ENCODE measurements around the gene DCAF12L2. TPM values are rescaled to one million over a fixed set of nuclear protein-coding genes. Genes with fewer than 3 reads are reported as not detected.
"Not testable (repeated sequence)": the region's sequence is repeated elsewhere in the genome, so short reads cannot be mapped to it uniquely, and the experiment has no call there.

Gene DCAF12L2
- 2.5 TPM for polyA plus RNA-seq (2013, experiment 1 of 4)
- polyA plus RNA-seq (2013, experiment 2 of 4) = 2.3 TPM
- polyA plus RNA-seq (2013, experiment 3 of 4) = 2.8 TPM
- polyA plus RNA-seq (2013, experiment 4 of 4) = 2.7 TPM

DNA sequence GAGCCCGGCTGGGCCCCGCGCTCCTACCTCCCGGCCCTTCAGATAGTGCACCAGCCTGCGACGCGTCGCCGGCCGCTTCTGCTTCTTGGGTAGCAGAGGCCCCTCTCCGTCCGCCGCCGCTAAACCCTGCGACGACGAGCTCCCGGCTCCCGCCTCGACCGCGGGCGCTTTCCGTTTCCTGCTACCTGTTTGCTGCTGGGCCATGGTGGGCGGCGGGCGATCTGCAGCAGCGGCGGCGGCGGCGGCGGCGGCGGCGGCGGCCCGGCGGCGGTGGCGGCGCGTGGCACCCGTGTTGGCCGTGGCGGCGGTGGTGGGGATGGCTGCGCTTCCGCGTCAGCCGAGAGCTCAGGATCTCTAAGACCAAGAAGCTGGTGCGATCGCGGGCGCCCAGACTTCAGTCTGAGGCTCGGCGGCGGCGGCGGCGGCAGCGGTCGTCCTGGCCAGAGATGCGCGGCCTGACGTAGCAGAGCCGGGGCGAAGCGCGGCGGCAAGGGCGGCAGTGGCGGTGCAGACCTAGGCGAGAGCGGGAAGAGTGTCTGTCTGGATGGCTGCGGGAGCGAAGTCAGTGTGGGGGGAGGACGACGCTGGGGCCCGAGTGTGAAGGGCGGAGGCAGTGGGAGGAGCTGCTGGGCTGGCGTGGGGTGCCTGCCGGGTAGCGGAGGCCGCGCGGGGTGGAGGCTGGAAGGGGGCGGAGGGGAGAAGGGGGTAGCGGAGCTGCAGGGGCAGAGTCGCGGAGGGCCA is at the start of gene DCAF12L2:
Gene DCAF12L2, minus strand, starts transcription at position 569 of the 741 bp plus-strand sequence. Its CDS starts 365 bp downstream, at position 204.
- Histone ChIP-seq H3K27ac (ENCODE audit: insufficient read depth, low read depth, low read length, poor library complexity, severe bottlenecking) (no peak within 1 kb of the TSS), H3K4me1 (ENCODE audit: control insufficient read depth, insufficient read depth, low read length) (no peaks in the 10 kb centered on the region), H3K36me3 (ENCODE audit: control insufficient read depth, insufficient read depth, low read length) (no peaks in the 10 kb centered on the region), H3K9me3 (ENCODE audit: control insufficient read depth, low read length) (no peaks in the 10 kb centered on the region), H3K4me3 (ENCODE audit: insufficient read depth, low read depth, low read length) (peak within 1 kb of the TSS; percentile 33), H3K27me3 (ENCODE audit: control insufficient read depth, insufficient read depth, low read length, poor library complexity, severe bottlenecking) (peaks cover 14% of the 10 kb centered on the region)
- WGBS, 2 experiments = 2 to 4% methylated on average over 88 to 90 of the region's 91 CpGs

DNA sequence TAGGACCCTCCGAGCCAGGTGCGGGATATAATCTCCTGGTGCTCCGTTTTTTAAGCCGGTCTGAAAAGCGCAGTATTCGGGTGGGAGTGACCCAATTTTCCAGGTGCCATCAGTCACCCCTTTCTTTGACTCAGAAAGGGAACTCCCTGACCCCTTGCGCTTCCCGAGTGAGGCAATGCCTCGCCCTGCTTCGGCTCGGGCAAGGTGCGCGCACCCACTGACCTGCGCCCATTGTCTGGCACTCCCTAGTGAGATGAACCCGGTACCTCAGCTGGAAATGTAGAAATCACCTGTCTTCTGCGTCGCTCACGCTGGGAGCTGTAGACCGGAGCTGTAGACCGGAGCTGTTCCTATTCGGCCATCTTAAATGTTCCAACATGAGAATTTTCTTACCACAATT is 24.8 kb upstream of the DCAF12L2 start:
- H3K27ac ChIP-seq (ENCODE audit: insufficient read depth, low read depth, low read length, poor library complexity, severe bottlenecking); H3K4me1 ChIP-seq (ENCODE audit: control insufficient read depth, insufficient read depth, low read length); H3K9me3 ChIP-seq (ENCODE audit: control insufficient read depth, low read length); H3K36me3 ChIP-seq (ENCODE audit: control insufficient read depth, insufficient read depth, low read length); H3K27me3 ChIP-seq (ENCODE audit: control insufficient read depth, insufficient read depth, low read length, poor library complexity, severe bottlenecking); H3K4me3 ChIP-seq (ENCODE audit: insufficient read depth, low read depth, low read length): not testable (repeated sequence)
- 94 to 99% methylated on average over 20 to 21 of the region's 21 CpGs for WGBS, 2 experiments

DNA sequence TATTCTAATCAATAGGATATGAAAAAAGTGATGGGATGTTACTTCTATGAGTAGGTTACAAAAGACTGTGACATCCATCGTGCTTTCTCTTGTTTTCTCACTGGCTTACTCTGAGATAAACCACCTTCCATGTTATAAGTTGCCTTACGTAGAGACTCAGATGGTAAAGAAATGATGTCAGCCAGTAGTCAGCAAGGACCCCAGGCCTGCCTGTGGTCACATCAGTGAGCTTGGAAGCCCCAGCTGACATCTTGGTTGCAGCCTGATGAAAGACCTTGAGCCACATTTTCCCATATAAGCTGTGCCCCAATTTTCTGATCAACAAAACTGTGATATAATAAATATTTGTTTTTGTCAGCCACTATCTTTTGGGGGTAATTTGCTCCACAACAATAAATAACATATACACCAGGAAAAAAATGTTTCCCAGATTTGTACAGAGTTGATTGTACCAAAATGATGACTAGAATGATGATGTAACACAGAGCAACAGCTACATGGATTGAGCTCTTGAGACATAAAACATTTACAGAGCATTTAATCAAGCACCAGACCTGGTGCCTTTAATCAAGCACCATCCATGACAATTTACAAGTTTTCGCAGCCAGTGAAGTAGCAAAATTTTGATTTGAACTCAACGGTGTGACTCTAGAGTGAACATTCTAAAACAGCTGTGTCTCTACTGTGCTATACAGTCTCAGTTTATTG is 11.2 kb upstream of the DCAF12L2 start:
- WGBS, 2 experiments = 94 to 95% methylated on average over 4 of the region's 4 CpGs

DNA sequence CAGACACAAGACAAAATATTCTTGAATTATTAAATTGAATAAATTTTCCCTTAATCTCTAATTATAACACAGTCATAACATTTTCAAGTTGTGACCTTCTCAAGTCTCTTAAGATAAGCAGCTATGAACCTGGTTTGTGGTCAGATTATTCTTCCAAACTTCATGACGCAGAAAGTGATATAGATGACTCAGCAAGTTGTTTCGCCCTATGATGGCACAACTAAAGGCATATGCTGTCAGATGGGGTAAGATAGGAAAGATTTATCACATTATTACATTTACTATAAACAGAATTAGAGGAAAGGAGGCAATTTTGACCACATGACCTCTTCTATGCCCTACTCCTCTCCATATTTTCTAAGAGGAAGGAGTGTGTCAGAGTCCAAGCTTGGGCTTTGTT is 4.6 kb upstream of the DCAF12L2 start:
- H3K9me3 ChIP-seq (ENCODE audit: control insufficient read depth, low read length) = no peaks in the 10 kb centered on the region
- H3K27ac ChIP-seq (ENCODE audit: insufficient read depth, low read depth, low read length, poor library complexity, severe bottlenecking) = no peak overlapping the region
- no peaks in the 10 kb centered on the region for H3K4me1 ChIP-seq (ENCODE audit: control insufficient read depth, insufficient read depth, low read length)
- no peaks in the 10 kb centered on the region for H3K36me3 ChIP-seq (ENCODE audit: control insufficient read depth, insufficient read depth, low read length)
- H3K4me3 ChIP-seq (ENCODE audit: insufficient read depth, low read depth, low read length) = no peak overlapping the region
- WGBS, 2 experiments = 100% methylated on average over 2 of the region's 2 CpGs; no CpG with 5 or more reads in 1 of the 2 experiments
- peaks cover 10% of the 10 kb centered on the region for H3K27me3 ChIP-seq (ENCODE audit: control insufficient read depth, insufficient read depth, low read length, poor library complexity, severe bottlenecking)

More for the DNA sequence above, 11.2 kb upstream of the DCAF12L2 start:
- Histone ChIP-seq H3K27ac (ENCODE audit: insufficient read depth, low read depth, low read length, poor library complexity, severe bottlenecking) (no peak overlapping the region), H3K4me3 (ENCODE audit: insufficient read depth, low read depth, low read length) (no peak overlapping the region), H3K36me3 (ENCODE audit: control insufficient read depth, insufficient read depth, low read length) (no peaks in the 10 kb centered on the region), H3K4me1 (ENCODE audit: control insufficient read depth, insufficient read depth, low read length) (no peaks in the 10 kb centered on the region), H3K27me3 (ENCODE audit: control insufficient read depth, insufficient read depth, low read length, poor library complexity, severe bottlenecking) (no peaks in the 10 kb centered on the region), H3K9me3 (ENCODE audit: control insufficient read depth, low read length) (no peaks in the 10 kb centered on the region)

DNA sequence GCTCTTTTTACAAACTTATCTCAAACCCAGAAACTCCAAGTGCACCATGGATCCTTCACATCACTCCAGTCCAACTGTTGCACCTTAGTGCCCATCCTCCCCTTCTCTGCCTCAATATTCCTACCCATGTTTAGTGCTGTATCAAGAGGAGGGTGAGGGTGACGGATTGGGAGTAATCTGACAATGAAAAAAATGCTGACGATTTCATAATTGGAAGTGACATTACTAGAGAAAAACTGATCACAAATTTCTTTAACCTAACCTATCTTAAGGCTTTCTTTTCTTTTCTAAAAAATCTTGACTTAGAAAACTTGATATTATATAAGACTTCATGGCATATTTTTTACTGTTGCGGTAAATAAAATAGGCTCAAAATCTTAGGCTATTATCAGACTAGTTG is 1.5 kb upstream of the DCAF12L2 start:
- Histone ChIP-seq H3K4me3 (ENCODE audit: insufficient read depth, low read depth, low read length) (no peak overlapping the region), H3K27me3 (ENCODE audit: control insufficient read depth, insufficient read depth, low read length, poor library complexity, severe bottlenecking) (peaks cover 14% of the 10 kb centered on the region)
- 100% methylated on average over 2 of the region's 3 CpGs; no CpG with 5 or more reads in 1 of the 2 experiments for WGBS, 2 experiments

DNA sequence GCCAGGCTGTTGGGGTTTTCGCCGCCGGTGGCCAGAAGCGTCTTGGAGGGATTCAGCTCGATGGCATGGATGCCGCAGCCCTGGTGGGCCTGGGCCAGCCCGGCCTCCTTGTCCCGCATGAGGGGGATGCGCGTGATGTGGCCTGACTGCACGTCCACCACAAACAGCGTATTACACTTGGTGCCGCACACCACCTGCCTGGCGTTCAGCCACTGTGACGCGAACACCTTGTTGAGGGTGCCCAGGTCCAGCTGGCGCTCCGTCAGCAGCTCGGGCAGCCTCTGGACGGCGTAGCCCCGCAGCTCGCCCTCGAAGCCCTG is 728 bp downstream of the DCAF12L2 start:
- H3K4me1 ChIP-seq (ENCODE audit: control insufficient read depth, insufficient read depth, low read length) = no peaks in the 10 kb centered on the region
- H3K27ac ChIP-seq (ENCODE audit: insufficient read depth, low read depth, low read length, poor library complexity, severe bottlenecking) = no peak overlapping the region
- peaks cover 14% of the 10 kb centered on the region for H3K27me3 ChIP-seq (ENCODE audit: control insufficient read depth, insufficient read depth, low read length, poor library complexity, severe bottlenecking)
- H3K4me3 ChIP-seq (ENCODE audit: insufficient read depth, low read depth, low read length) = no peak overlapping the region
- 78% methylated on average over 24 of the region's 24 CpGs for WGBS, 2 experiments
- no peaks in the 10 kb centered on the region for H3K36me3 ChIP-seq (ENCODE audit: control insufficient read depth, insufficient read depth, low read length)
- H3K9me3 ChIP-seq (ENCODE audit: control insufficient read depth, low read length) = no peaks in the 10 kb centered on the region

More for the DNA sequence above, 1.5 kb upstream of the DCAF12L2 start:
- H3K27ac ChIP-seq (ENCODE audit: insufficient read depth, low read depth, low read length, poor library complexity, severe bottlenecking) = no peak overlapping the region
- no peaks in the 10 kb centered on the region for H3K36me3 ChIP-seq (ENCODE audit: control insufficient read depth, insufficient read depth, low read length)
- no peaks in the 10 kb centered on the region for H3K9me3 ChIP-seq (ENCODE audit: control insufficient read depth, low read length)
- H3K4me1 ChIP-seq (ENCODE audit: control insufficient read depth, insufficient read depth, low read length) = no peaks in the 10 kb centered on the region

DNA sequence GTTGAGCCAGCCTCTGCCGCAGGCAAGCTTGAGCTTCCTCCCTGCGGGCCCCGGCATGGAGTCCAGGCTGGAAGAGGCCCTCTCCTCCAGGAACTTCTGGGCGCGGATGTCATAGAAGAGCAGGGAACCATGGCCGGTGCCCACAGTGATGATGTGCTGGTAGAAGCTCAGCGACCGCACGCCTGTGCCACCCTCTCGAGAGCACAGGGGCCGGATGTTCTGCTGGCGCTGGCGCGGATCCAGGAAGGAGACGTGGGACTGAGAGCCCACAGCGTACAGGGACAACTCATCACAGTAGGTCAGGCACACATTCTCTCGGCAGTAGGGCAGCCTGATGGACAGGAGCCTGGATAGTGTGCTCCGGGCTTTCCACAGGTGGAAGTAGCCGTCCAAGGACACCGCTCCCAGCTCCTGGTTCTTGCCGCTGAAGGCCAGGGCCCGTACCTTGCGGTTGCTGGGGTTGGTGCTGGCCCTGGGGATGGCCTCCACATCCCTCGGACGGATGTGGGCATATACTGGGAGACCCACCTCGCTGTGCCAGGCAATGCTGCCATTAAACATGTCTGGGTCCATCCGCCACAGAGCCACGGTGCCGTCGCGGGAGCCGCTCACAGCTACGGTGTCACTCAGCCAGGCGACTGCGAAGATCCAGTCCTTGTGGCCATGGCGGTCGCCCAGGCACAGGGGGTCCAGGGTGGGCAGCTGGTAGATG is 1.2 kb downstream of the DCAF12L2 start:
- Histone ChIP-seq H3K36me3 (ENCODE audit: control insufficient read depth, insufficient read depth, low read length) (no peaks in the 10 kb centered on the region), H3K9me3 (ENCODE audit: control insufficient read depth, low read length) (no peaks in the 10 kb centered on the region), H3K4me1 (ENCODE audit: control insufficient read depth, insufficient read depth, low read length) (no peaks in the 10 kb centered on the region), H3K27ac (ENCODE audit: insufficient read depth, low read depth, low read length, poor library complexity, severe bottlenecking) (no peak overlapping the region), H3K4me3 (ENCODE audit: insufficient read depth, low read depth, low read length) (no peak overlapping the region), H3K27me3 (ENCODE audit: control insufficient read depth, insufficient read depth, low read length, poor library complexity, severe bottlenecking) (peaks cover 14% of the 10 kb centered on the region)
- WGBS, 2 experiments = 93 to 94% methylated on average over 37 of the region's 37 CpGs

DNA sequence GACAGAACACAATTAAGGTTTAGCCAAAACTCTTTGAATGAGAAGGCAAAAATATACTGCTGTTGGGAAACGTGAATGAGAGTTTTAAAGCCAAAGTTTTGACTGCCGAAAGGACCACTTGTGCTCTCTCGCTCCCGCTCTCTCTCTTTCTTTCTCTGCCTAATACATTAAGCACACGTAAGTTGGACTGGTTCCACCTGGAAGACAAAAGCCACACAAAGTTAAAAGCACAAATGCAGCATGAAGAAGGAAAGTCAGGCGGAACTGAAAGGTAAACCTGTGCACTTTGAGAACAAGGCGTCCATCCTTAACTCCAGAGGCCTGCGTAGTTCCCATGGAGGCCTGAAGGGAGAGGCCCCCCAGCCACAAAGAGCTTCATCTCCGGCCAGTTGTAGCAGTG is 1.9 kb downstream of the DCAF12L2 start:
- no peaks in the 10 kb centered on the region for H3K36me3 ChIP-seq (ENCODE audit: control insufficient read depth, insufficient read depth, low read length)
- no peak overlapping the region for H3K4me3 ChIP-seq (ENCODE audit: insufficient read depth, low read depth, low read length)
- peaks cover 14% of the 10 kb centered on the region for H3K27me3 ChIP-seq (ENCODE audit: control insufficient read depth, insufficient read depth, low read length, poor library complexity, severe bottlenecking)
- no peaks in the 10 kb centered on the region for H3K4me1 ChIP-seq (ENCODE audit: control insufficient read depth, insufficient read depth, low read length)
- no peak overlapping the region for H3K27ac ChIP-seq (ENCODE audit: insufficient read depth, low read depth, low read length, poor library complexity, severe bottlenecking)
- H3K9me3 ChIP-seq (ENCODE audit: control insufficient read depth, low read length) = no peaks in the 10 kb centered on the region
- 94 to 96% methylated on average over 9 of the region's 9 CpGs for WGBS, 2 experiments

DNA sequence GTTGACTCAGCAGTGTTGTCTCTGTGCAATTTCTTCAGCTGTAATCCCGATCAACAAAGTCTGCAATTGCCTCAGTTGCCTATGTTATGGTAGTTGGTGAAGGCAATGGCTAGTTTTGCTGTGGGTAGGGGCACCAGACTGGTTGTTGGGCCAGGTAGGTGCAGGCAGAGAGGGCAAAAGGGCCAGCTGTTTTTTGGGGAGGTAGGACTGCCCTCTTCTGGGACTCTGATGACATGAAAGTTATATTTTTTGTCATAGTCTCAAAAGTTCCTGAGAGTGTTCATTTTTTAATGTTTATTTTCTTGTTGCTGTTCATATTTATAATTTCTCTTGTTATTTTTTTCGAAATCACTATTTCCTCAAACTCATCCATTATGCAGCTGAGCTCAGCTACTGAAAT is 25.1 kb downstream of the DCAF12L2 start:
- Histone ChIP-seq H3K9me3 (ENCODE audit: control insufficient read depth, low read length) (no peaks in the 10 kb centered on the region), H3K36me3 (ENCODE audit: control insufficient read depth, insufficient read depth, low read length) (no peaks in the 10 kb centered on the region), H3K27ac (ENCODE audit: insufficient read depth, low read depth, low read length, poor library complexity, severe bottlenecking) (no peak overlapping the region), H3K4me3 (ENCODE audit: insufficient read depth, low read depth, low read length) (no peak overlapping the region), H3K27me3 (ENCODE audit: control insufficient read depth, insufficient read depth, low read length, poor library complexity, severe bottlenecking) (no peaks in the 10 kb centered on the region), H3K4me1 (ENCODE audit: control insufficient read depth, insufficient read depth, low read length) (no peaks in the 10 kb centered on the region)
- whole genome bisulfite sequencing, 2 experiments = 83 to 94% methylated on average over 1 of the region's 2 CpGs

DNA sequence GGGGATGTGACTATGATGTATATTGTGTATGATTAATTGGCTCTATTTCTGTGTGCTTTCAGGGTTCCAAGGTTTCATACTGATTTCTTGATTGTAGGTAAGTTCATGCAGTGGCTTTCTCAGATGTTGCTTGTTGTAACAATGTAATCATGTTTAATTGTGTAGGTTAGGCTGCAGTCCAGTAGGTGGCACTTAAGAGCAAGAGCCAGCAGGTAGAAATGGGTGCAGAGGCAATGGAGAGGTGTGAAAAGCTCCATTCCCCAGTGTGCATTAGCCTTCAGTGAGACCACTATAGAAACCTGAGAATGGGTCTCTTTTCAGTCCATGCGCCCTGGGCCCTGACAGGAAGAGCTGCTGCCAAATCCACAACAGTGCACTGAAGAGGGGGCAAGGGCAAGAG is 28.2 kb downstream of the DCAF12L2 start:
- Histone ChIP-seq H3K9me3 (ENCODE audit: control insufficient read depth, low read length) (no peaks in the 10 kb centered on the region), H3K36me3 (ENCODE audit: control insufficient read depth, insufficient read depth, low read length) (no peaks in the 10 kb centered on the region), H3K4me3 (ENCODE audit: insufficient read depth, low read depth, low read length) (no peak overlapping the region), H3K27me3 (ENCODE audit: control insufficient read depth, insufficient read depth, low read length, poor library complexity, severe bottlenecking) (no peaks in the 10 kb centered on the region), H3K27ac (ENCODE audit: insufficient read depth, low read depth, low read length, poor library complexity, severe bottlenecking) (no peak overlapping the region), H3K4me1 (ENCODE audit: control insufficient read depth, insufficient read depth, low read length) (no peaks in the 10 kb centered on the region)
- 92 to 94% methylated on average over 1 of the region's 1 CpG for WGBS, 2 experiments

Measured in ectodermal cell (in vitro differentiated cells).